Measurements from ENCODE around the gene MPDZ.

The MPDZ gene

DNA sequence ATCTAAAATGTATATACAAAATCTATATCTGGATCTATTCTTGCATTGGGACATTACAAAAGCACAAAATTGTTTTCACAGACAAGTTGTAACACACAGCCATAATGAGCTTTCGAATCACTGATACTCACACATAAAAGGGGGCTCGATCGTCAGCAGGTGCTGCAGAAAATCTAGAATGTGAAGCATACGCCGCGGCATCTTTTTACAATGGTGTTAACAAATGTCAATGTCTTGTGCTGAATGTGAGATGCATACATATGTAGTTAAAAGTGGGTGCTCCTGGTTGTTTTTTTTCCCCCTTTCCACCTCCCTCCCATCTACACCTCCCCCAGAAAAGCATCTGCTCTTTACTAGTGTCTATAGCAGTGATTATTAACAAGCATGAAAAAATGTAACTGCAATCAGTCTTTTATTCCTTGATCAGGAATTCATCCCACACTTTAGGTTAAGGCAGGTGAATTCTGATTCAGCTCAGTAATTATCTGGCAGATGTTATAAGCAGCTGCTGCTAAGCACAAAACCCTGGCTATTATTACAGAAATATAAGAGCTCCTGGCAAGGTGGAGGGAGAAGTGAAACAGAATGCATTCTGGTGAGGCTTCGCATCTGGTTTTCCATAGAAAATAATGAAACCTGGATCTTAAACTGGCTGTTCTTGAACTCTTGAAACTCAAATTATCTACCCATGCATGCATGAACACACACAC is 114.1 kb downstream of the MPDZ start:
- no peak for TF ChIP-seq JUND (IDR thresholded peaks at IDR 0.05; ENCODE audit: low read depth)
- in situ Hi-C loops (cut with HindIII; ENCODE audit: low pct_unique_long_range_greater_than_20kb, low sequenced_read_pairs) = no loop called here
- no peak for DNase-seq (ENCODE audit: low read depth in 1 of 2, low spot score in 1 of 2)

DNA sequence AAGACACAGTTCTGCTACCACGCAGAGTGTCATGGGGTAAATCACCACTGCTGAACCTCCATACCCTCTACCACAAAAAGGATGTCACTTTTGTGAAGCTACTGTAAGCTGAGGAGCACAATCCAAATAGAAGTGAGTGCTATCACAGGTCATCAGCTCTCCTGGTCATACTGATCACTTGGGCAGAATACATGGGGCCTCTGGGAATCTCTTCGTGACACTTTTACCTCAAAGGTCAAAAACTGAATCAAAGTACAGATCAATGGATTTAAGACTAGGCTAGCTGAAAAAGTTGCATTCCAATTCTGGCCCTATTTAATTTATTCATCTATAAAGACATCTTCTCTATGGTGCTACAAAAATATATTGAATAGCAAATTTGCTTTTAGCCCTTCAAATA is 115.5 kb downstream of the MPDZ start:
- no peak for DNase-seq (ENCODE audit: low read depth in 1 of 2, low spot score in 1 of 2)
- in situ Hi-C loops (cut with HindIII; ENCODE audit: low pct_unique_long_range_greater_than_20kb, low sequenced_read_pairs) = no loop called here
- TF ChIP-seq JUND (IDR thresholded peaks at IDR 0.05; ENCODE audit: low read depth) = no peak

DNA sequence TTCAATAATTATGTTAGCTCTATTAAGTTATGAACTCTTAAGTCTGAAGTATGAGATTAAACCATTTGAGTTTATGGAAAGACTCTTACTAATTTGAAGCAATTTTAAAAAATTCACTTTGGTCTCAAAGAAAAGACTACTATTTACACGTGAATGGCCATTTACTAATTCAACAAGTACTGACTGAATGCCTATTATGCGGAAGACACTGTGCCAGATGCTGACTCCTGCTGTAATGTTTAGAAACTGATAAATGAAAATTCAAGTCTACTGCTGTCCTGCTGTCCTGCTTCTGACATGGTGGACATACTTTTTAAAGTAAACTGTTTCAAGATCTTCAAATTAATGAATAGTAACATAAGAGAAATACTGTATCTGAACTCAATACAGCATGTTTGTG is 116.2 kb downstream of the MPDZ start:
- in situ Hi-C loops (cut with HindIII; ENCODE audit: low pct_unique_long_range_greater_than_20kb, low sequenced_read_pairs) = no loop called here
- TF ChIP-seq JUND (IDR thresholded peaks at IDR 0.05; ENCODE audit: low read depth) = no peak
- no peak for DNase-seq (ENCODE audit: low read depth in 1 of 2, low spot score in 1 of 2)

DNA sequence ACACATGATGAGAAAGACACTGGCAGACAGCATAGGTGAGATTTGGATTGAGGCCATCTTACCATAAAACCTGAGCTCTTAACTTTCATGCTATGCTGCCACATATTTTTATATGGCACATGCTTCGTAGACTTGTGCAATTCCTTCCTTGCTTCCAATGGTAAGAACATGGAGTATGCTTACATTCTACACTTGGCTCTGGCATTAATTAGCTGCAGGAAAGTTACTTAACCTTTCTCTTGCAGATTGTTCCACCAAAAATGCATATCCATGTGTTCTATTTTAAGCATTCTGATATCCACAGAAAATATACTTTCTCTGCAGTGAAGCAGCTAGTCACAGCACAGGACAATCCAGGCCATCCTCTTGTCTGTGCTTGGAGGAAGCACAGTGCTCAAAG is 119.4 kb downstream of the MPDZ start:
- TF ChIP-seq JUND (IDR thresholded peaks at IDR 0.05; ENCODE audit: low read depth) = no peak
- DNase-seq (ENCODE audit: low read depth in 1 of 2, low spot score in 1 of 2) = no peak
- in situ Hi-C loops (cut with HindIII; ENCODE audit: low pct_unique_long_range_greater_than_20kb, low sequenced_read_pairs) = no loop called here

DNA sequence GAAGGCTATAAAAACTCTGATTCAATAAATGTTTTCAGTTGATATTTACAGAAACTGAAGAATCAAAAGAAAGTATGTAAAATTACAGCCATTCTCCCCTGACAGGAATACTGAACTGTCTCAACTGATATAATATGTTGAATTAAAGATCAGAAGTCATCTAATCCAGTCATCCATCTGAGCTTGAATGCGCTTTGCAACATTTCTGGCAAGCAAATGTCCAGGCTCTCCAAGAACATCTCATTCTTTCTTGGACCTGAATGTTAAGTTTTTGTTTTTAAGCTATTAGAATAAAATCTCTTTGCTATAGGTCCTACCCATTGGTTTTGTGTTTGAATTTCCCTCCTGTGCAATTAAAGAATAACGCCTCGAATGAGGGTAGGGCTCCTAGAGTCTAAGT is 120.5 kb downstream of the MPDZ start:
- no peak for TF ChIP-seq JUND (IDR thresholded peaks at IDR 0.05; ENCODE audit: low read depth)
- no peak for DNase-seq (ENCODE audit: low read depth in 1 of 2, low spot score in 1 of 2)
- in situ Hi-C loops (cut with HindIII; ENCODE audit: low pct_unique_long_range_greater_than_20kb, low sequenced_read_pairs) = no loop called here

DNA sequence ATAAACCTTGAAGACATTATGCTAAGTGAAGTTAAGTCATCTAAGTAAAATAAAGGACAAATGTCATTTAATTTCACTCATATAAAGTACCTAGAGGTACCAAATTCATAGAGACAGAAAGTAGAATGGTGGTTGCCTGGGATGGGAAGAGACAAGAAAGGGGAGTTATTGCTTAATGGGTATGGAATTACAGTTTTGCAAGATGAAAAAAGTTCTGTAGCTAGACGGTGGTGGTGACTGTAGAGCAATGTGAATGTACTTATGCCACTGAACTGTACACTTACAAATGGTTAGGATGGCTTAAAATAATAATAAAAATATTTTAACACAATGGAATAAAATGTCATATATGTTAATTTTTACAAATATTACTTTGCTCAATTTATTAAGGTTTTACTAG is 128.0 kb downstream of the MPDZ start:
- no peak for TF ChIP-seq JUND (IDR thresholded peaks at IDR 0.05; ENCODE audit: low read depth)
- no peak for DNase-seq (ENCODE audit: low read depth in 1 of 2, low spot score in 1 of 2)
- in situ Hi-C loops (cut with HindIII; ENCODE audit: low pct_unique_long_range_greater_than_20kb, low sequenced_read_pairs) = no loop called here

DNA sequence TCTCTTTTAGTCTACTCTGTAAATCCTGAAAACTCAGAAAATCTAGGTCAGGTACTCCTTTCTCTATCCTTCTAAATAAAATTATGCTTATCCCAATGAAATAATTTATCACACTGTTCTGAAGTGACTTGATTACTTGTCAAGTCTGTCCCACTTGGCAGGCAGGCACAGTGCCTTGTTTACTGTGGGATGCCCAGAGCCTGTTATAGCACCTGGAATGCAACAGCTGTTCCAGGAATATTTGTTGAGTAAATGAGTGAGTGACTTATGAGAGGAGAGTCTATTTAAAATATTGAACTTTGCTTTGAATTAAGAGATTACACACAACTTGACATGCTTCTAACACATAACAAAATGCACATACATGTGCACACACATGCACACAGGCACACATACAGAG is 130.0 kb downstream of the MPDZ start:
- no peak for TF ChIP-seq JUND (IDR thresholded peaks at IDR 0.05; ENCODE audit: low read depth)
- in situ Hi-C loops (cut with HindIII; ENCODE audit: low pct_unique_long_range_greater_than_20kb, low sequenced_read_pairs) = no loop called here
- peak in 1 of 2 experiments; percentile 23 for DNase-seq (ENCODE audit: low read depth in 1 of 2, low spot score in 1 of 2)

DNA sequence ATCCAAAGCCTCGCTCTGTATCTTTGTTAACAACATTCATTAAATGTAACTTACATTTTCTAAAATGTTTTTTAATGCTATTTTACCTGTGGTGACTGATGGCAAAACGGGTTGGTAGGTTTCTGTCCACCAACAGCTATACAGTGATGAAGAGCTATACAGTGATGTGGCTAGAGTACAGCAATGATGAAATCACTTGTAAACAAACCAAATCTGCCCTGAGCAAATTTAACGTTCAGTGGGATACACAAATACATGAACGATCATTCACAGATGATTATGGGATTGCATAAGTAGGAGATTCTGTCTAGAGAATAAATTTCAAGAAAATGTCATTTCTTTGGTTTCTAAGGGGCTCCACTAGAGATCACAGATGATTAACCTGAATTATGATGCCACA is 132.7 kb downstream of the MPDZ start:
- DNase-seq (ENCODE audit: low read depth in 1 of 2, low spot score in 1 of 2) = peak in 1 of 2 experiments; percentile 3
- in situ Hi-C loops (cut with HindIII; ENCODE audit: low pct_unique_long_range_greater_than_20kb, low sequenced_read_pairs) = no loop called here
- TF ChIP-seq JUND (IDR thresholded peaks at IDR 0.05; ENCODE audit: low read depth) = no peak

DNA sequence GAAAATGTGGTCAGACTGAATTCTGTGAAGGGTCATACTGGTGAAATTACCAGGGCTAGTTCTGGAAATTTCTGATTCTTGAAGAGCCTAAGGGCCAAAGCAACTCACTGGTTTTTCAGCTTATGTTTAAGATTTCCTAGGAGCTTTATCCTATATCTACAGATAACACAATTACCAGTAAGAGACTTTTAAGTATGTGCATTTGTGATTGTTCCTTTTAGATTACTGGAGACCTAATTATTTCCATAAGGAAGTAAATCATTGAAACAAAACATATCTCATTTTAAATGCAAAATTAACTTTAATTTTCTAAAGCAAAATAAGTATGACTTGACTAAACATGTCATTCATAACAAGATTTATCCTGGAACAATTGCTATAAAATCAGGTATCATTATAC is 134.2 kb downstream of the MPDZ start:
- no peak for DNase-seq (ENCODE audit: low read depth in 1 of 2, low spot score in 1 of 2)
- in situ Hi-C loops (cut with HindIII; ENCODE audit: low pct_unique_long_range_greater_than_20kb, low sequenced_read_pairs) = no loop called here
- no peak for TF ChIP-seq JUND (IDR thresholded peaks at IDR 0.05; ENCODE audit: low read depth)

DNA sequence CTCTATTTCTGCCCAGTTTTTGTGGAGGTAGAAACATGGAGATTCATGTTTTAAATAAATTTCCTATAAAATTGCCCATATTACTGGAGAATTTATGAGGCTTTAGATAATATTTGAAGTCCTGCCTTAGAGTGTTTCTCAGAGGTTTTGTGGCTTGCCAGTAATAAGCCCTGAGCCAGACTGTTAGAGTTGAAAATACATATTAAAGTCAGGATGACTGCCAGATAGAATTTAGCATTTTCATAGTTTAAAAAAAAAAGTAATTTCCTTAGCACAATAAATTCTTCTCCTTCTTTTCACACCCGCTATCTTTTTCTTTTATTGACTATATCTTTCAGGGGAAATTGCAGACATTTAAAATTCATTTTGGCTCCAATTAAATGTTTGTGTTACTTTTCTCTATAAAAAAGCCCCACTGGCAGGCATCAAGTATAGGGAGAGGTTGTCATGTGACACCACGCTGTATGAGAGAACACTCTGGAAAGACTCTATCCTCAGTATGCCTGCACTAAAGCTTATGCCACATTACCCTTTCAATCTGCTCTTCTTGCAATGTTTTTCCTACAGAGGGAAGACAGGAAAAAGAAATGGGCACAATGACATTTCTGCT is 135.2 kb downstream of the MPDZ start:
- TF ChIP-seq JUND (IDR thresholded peaks at IDR 0.05; ENCODE audit: low read depth) = no peak
- in situ Hi-C loops (cut with HindIII; ENCODE audit: low pct_unique_long_range_greater_than_20kb, low sequenced_read_pairs) = no loop called here
- DNase-seq (ENCODE audit: low read depth in 1 of 2, low spot score in 1 of 2) = no peak

DNA sequence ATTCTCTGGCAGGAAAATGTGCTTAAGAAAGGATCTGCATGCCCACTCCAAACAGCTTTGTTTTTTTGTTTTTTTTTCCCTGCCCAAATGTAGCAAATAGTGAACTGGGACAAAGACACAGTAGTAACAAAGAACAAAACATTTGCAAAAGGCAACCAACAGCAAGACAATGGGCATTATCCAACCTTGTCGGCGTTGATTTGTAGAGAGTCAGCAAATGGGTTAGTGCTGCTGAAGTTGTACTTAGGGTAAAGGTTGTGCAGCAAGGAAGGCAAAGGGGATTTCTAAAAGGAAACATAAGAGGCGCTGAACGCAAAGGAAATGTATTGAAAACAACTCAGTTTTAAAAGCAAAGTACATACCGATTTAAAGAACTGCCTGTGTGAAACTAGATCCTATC is 136.2 kb downstream of the MPDZ start:
- DNase-seq (ENCODE audit: low read depth in 1 of 2, low spot score in 1 of 2) = no peak
- in situ Hi-C loops (cut with HindIII; ENCODE audit: low pct_unique_long_range_greater_than_20kb, low sequenced_read_pairs) = no loop called here
- TF ChIP-seq JUND (IDR thresholded peaks at IDR 0.05; ENCODE audit: low read depth) = no peak

DNA sequence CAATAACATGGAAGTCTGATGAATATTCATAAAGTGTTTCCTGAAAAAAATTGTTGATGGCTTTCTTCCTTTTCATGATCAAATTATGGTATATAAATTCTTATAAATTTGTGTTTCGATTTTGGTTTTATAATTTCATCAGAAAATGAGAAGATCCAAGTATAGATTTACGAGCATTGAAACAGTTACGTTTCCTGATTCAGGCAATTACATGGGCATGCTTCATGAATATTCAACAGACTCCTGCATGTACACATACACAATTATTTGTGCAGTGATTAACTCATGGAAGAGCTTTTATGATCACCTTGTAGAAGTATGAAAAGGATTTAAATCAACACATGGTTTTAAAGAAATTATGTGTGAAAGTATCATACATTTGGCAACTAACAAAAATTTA is 136.7 kb downstream of the MPDZ start:
- no peak for TF ChIP-seq JUND (IDR thresholded peaks at IDR 0.05; ENCODE audit: low read depth)
- in situ Hi-C loops (cut with HindIII; ENCODE audit: low pct_unique_long_range_greater_than_20kb, low sequenced_read_pairs) = no loop called here
- no peak for DNase-seq (ENCODE audit: low read depth in 1 of 2, low spot score in 1 of 2)

DNA sequence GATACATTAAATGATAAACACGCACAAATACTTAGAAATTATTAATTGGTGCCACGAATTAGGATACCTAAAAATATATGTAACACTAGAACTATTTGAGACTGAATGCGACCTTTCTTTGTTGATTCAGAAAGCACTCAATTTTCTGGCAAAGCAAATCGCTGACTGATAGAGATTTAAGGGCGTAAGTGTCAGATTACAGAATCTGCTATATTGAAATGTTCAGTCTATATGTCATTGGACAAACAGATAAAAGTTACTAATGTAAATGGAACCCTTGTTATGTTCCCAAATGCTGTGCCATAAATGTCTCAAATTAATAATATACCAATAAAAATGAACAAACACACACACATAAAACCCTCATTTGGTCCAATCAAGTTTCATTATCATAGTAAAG is 137.9 kb downstream of the MPDZ start:
- in situ Hi-C loops (cut with HindIII; ENCODE audit: low pct_unique_long_range_greater_than_20kb, low sequenced_read_pairs) = no loop called here
- no peak for DNase-seq (ENCODE audit: low read depth in 1 of 2, low spot score in 1 of 2)
- TF ChIP-seq JUND (IDR thresholded peaks at IDR 0.05; ENCODE audit: low read depth) = no peak
